HepG2 (cell line): ENCODE data around the gene PAPOLA. TPM values are rescaled to one million over a fixed set of nuclear protein-coding genes. Genes with fewer than 3 reads are reported as not detected.

ENCODE experiments used
- ATF1 ChIP-seq: IDR thresholded peaks from 2 replicates; pipeline ENCODE4 v1.6.1; 2016; ENCODE audit warnings: mild to moderate bottlenecking, control low read depth
- JDP2 ChIP-seq: sonication (generic); formaldehyde crosslinking; IDR thresholded peaks from 2 replicates; pipeline ENCODE4 v1.8.1; 2022; ENCODE audit warnings: missing genetic modification reagents, borderline replicate concordance
- NAIF1 ChIP-seq: sonication (generic); formaldehyde crosslinking; IDR thresholded peaks from 2 replicates; pipeline ENCODE4 v1.5.0; 2020; ENCODE audit warnings: mild to moderate bottlenecking, missing genetic modification reagents, borderline replicate concordance
- SSRP1 ChIP-seq: IDR thresholded peaks from 2 replicates; pipeline ENCODE4 v1.6.1; 2016; ENCODE audit warnings: control low read depth
- THYN1 ChIP-seq: sonication (generic); formaldehyde crosslinking; IDR thresholded peaks from 2 replicates; pipeline ENCODE4 v1.8.1; 2023; ENCODE audit warnings: low read depth, mild to moderate bottlenecking, moderate library complexity, missing genetic modification reagents, borderline replicate concordance
- ZBTB40 ChIP-seq, 2 experiments: fragments of 450-650 bp in 1 of 2; sonication (generic) in 1 of 2; formaldehyde crosslinking in 1 of 2; IDR thresholded peaks; 2 replicates each; pipeline versions ENCODE4 v1.6.1 to v1.8.0; 2016 to 2022; ENCODE audit warnings: antibody characterized with exemption in 1 of 2, mild to moderate bottlenecking in 1 of 2, missing genetic modification reagents in 1 of 2
- ZNF232 ChIP-seq: sonication (generic); formaldehyde crosslinking; IDR thresholded peaks from 2 replicates; pipeline ENCODE4 v1.4.0; 2020; ENCODE audit warnings: missing genetic modification reagents, borderline replicate concordance
- ZNF556 ChIP-seq: sonication (generic); formaldehyde crosslinking; IDR thresholded peaks from 2 replicates; pipeline ENCODE4 v1.4.0; 2020; ENCODE audit warnings: mild to moderate bottlenecking, missing genetic modification reagents, borderline replicate concordance
- polyA plus RNA-seq, 8 experiments: library from polyadenylated mRNA; depleted of rRNA in 3 of 8; stranded (reverse) in 7 of 8; unstranded in 1 of 8; fragments of >200 nt; fragmentation: Illumina TruSeq in 4 of 8; extraction: Trizol in 4 of 8; gene quantifications; 2 replicates each; pipeline versions ENCODE4 v1.2.1 to v1.2.3, GENCODE V29; 2011 to 2016; ENCODE audit warnings: low read depth in 4 of 8, missing spikeins in 1 of 8, mixed read lengths in 1 of 8; ENCODE audit not compliant: insufficient read depth in 1 of 8
- total RNA-seq, 5 experiments: library from RNA; depleted of rRNA; stranded (reverse); fragments of >200 nt; fragmentation: Illumina TruSeq; extraction: Trizol; gene quantifications; 2 replicates each; pipeline ENCODE4 v1.2.3, GENCODE V29; 2016; ENCODE audit warnings: low read depth in 1 of 5
- TF ChIP-seq, protein P1 (sequence below): sonication (generic); formaldehyde crosslinking; IDR thresholded peaks from 2 replicates; pipeline ENCODE4 v1.4.0; 2020; ENCODE audit warnings: low read depth, missing genetic modification reagents
- TF ChIP-seq, protein P2 (sequence below): sonication (generic); formaldehyde crosslinking; IDR thresholded peaks from 2 replicates; pipeline ENCODE4 v1.4.0; 2020; ENCODE audit warnings: missing genetic modification reagents, borderline replicate concordance
- TF ChIP-seq, protein P3 (sequence below): sonication (generic); formaldehyde crosslinking; IDR thresholded peaks from 2 replicates; pipeline ENCODE4 v1.4.0; 2020; ENCODE audit warnings: missing genetic modification reagents, borderline replicate concordance

The PAPOLA gene
- total and polyA plus RNA-seq, 2 of the 13 experiments (the other 11 are each of a cell fraction or from before 2014, with no cell fraction given) = 103 to 151 TPM

DNA sequence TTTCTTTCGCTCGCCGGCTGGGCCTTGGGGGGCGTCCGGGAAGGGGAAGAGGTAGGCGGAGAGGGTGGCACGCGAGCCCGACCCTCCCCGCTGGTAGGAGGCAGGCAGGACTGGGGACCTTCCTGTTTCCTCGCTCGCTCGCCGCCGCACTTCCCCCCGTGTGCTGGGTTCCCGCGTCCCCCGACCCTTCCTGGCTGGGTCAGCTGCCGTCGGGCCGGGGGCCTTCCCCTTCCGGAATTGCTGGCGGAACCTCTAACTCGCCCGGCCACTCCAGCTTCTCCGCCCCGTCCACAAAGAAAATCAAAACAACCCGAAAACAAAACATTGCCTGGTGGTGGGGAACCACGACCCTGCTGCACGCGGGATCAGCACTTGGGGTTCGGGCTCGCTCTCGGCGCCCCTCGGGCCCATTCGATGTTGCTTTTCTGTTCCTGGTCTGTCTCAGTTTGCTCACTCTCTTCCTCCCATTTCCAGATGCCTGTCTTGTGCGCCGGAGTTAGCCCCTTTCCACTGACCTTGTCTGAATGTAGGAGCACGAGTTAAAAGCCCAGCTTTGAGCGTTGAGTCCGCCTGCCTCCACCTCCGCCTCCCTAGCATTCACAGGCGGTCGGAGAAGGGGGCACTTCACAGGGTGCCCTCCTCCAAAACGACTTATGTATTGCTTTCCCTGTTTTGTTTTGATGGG lies 581 bp downstream of the PAPOLA start (continued):
- TF ChIP-seq, protein P1, sequence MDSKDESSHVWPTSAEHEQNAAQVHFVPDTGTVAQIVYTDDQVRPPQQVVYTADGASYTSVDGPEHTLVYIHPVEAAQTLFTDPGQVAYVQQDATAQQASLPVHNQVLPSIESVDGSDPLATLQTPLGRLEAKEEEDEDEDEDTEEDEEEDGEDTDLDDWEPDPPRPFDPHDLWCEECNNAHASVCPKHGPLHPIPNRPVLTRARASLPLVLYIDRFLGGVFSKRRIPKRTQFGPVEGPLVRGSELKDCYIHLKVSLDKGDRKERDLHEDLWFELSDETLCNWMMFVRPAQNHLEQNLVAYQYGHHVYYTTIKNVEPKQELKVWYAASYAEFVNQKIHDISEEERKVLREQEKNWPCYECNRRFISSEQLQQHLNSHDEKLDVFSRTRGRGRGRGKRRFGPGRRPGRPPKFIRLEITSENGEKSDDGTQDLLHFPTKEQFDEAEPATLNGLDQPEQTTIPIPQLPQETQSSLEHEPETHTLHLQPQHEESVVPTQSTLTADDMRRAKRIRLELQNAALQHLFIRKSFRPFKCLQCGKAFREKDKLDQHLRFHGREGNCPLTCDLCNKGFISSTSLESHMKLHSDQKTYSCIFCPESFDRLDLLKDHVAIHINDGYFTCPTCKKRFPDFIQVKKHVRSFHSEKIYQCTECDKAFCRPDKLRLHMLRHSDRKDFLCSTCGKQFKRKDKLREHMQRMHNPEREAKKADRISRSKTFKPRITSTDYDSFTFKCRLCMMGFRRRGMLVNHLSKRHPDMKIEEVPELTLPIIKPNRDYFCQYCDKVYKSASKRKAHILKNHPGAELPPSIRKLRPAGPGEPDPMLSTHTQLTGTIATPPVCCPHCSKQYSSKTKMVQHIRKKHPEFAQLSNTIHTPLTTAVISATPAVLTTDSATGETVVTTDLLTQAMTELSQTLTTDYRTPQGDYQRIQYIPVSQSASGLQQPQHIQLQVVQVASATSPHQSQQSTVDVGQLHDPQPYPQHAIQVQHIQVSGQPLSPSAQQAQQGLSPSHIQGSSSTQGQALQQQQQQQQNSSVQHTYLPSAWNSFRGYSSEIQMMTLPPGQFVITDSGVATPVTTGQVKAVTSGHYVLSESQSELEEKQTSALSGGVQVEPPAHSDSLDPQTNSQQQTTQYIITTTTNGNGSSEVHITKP (CRISPR knock-in tag) = no peak
- TF ChIP-seq JDP2 (CRISPR knock-in tag) = no peak
- TF ChIP-seq, protein P2, sequence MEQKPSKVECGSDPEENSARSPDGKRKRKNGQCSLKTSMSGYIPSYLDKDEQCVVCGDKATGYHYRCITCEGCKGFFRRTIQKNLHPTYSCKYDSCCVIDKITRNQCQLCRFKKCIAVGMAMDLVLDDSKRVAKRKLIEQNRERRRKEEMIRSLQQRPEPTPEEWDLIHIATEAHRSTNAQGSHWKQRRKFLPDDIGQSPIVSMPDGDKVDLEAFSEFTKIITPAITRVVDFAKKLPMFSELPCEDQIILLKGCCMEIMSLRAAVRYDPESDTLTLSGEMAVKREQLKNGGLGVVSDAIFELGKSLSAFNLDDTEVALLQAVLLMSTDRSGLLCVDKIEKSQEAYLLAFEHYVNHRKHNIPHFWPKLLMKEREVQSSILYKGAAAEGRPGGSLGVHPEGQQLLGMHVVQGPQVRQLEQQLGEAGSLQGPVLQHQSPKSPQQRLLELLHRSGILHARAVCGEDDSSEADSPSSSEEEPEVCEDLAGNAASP (CRISPR knock-in tag) = 0 out of 2 replicates have a peak, but pooled peaks have one; percentile 11
- TF ChIP-seq ZNF232 (CRISPR knock-in tag) = no peak
- TF ChIP-seq, protein P3, sequence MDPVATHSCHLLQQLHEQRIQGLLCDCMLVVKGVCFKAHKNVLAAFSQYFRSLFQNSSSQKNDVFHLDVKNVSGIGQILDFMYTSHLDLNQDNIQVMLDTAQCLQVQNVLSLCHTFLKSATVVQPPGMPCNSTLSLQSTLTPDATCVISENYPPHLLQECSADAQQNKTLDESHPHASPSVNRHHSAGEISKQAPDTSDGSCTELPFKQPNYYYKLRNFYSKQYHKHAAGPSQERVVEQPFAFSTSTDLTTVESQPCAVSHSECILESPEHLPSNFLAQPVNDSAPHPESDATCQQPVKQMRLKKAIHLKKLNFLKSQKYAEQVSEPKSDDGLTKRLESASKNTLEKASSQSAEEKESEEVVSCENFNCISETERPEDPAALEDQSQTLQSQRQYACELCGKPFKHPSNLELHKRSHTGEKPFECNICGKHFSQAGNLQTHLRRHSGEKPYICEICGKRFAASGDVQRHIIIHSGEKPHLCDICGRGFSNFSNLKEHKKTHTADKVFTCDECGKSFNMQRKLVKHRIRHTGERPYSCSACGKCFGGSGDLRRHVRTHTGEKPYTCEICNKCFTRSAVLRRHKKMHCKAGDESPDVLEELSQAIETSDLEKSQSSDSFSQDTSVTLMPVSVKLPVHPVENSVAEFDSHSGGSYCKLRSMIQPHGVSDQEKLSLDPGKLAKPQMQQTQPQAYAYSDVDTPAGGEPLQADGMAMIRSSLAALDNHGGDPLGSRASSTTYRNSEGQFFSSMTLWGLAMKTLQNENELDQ = no peak
- no peak for TF ChIP-seq THYN1 (CRISPR knock-in tag)
- no peak for TF ChIP-seq ATF1 (CRISPR knock-in tag)
- no peak for TF ChIP-seq SSRP1
- TF ChIP-seq ZBTB40 (IDR thresholded peaks at IDR 0.05) = no peak
- 0 out of 2 replicates have a peak, but pooled peaks have one; percentile 11 for TF ChIP-seq ZBTB40 (CRISPR knock-in tag; IDR thresholded peaks at IDR 0.05)
- TF ChIP-seq ZNF556 = no peak
- TF ChIP-seq NAIF1 (CRISPR knock-in tag) = no peak
